ENCODE data around the gene AVPR2. TPM values are rescaled to one million over a fixed set of nuclear protein-coding genes. Genes with fewer than 3 reads are reported as not detected.

AVPR2 gene
- total and polyA plus RNA-seq, 2 donors (not counting 1 experiment from before 2014, with no cell fraction given) = not detected

GRCh38 chrX:153944140-153944799 is 39.8 kb downstream of the AVPR2 start, which contains the start of gene RENBP:
Gene RENBP, minus strand, starts transcription at chrX:153944643. Its CDS starts 33 bp downstream, at chrX:153944610.
- Histone ChIP-seq H3K9ac (ENCODE audit: insufficient read depth, low read length) (no peak within 1 kb of the TSS), H3K4me1 (ENCODE audit: control insufficient read depth, extremely low read depth, insufficient read depth, low read length) (no peaks in the 10 kb centered on the region), H4K20me1 (ENCODE audit: control insufficient read depth, extremely low read depth, insufficient read depth, low read length) (no peaks in the 10 kb centered on the region), H3K27ac (ENCODE audit: insufficient read depth, low read length) (no peak within 1 kb of the TSS), H3K4me3 (replicated peaks in 1 of 4; ENCODE audit: control extremely low read depth in 1 of 4, insufficient read depth in 1 of 4, low read depth in 3 of 4, low read length in 4 of 4) (no peak within 1 kb of the TSS), H3K36me3 (ENCODE audit: control insufficient read depth, insufficient read depth, low read length) (no peaks in the 10 kb centered on the region), H2AFZ (ENCODE audit: low read length) (no peak within 1 kb of the TSS), H3K4me2 (ENCODE audit: extremely low read depth, insufficient read depth, low read length) (no peak within 1 kb of the TSS), H3K27me3 (ENCODE audit: control insufficient read depth, insufficient read depth, low read length) (no peaks in the 10 kb centered on the region), H3K79me2 (ENCODE audit: control insufficient read depth, insufficient read depth, low read length) (no peaks in the 10 kb centered on the region), H3K9me3 (ENCODE audit: control insufficient read depth, insufficient read depth, low read depth, low read length) (no peaks in the 10 kb centered on the region)
- DNase-seq (ENCODE audit: low read depth in 2 of 2) = no peak
- TF ChIP-seq EZH2 (IDR thresholded peaks at IDR 0.05; ENCODE audit: low read length, missing control alignments) = no peak
- TF ChIP-seq, protein P1, sequence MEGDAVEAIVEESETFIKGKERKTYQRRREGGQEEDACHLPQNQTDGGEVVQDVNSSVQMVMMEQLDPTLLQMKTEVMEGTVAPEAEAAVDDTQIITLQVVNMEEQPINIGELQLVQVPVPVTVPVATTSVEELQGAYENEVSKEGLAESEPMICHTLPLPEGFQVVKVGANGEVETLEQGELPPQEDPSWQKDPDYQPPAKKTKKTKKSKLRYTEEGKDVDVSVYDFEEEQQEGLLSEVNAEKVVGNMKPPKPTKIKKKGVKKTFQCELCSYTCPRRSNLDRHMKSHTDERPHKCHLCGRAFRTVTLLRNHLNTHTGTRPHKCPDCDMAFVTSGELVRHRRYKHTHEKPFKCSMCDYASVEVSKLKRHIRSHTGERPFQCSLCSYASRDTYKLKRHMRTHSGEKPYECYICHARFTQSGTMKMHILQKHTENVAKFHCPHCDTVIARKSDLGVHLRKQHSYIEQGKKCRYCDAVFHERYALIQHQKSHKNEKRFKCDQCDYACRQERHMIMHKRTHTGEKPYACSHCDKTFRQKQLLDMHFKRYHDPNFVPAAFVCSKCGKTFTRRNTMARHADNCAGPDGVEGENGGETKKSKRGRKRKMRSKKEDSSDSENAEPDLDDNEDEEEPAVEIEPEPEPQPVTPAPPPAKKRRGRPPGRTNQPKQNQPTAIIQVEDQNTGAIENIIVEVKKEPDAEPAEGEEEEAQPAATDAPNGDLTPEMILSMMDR (conservative IDR thresholded peaks at IDR 0.05 in 1 of 2, IDR thresholded peaks at IDR 0.05 in 1 of 2; ENCODE audit: low read depth in 1 of 2, low read length in 2 of 2) = no peak

DNA sequence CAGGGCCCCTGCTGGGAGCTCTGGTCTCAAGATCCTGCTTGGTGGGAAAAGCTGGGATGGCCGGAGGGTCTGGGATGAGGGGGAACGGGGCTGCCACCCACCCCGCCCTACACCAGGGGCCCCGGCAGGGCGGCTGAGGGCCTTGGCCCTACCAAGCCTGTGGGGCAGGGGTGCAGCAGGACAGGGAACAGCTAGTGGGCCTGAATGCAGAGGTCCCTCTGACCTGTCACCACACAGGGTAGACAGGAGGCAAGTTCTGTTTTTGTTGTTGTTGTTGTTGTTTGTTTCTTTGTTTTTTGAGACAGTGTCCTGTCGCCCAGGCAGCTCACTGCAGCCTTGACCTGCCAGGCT is 40.3 kb downstream of the AVPR2 start:
- Histone ChIP-seq H3K4me2 (ENCODE audit: extremely low read depth, insufficient read depth, low read length) (no peak overlapping the region), H3K9me3 (ENCODE audit: control insufficient read depth, insufficient read depth, low read depth, low read length) (no peaks in the 10 kb centered on the region)
- TF ChIP-seq, protein P1 (conservative IDR thresholded peaks at IDR 0.05 in 1 of 2, IDR thresholded peaks at IDR 0.05 in 1 of 2; ENCODE audit: low read depth in 1 of 2, low read length in 2 of 2) = no peak
- no peak for TF ChIP-seq EZH2 (IDR thresholded peaks at IDR 0.05; ENCODE audit: low read length, missing control alignments)

GRCh38 chrX:153945956-153946943 is 41.8 kb downstream of the AVPR2 start:
- no peaks in the 10 kb centered on the region for H3K9me3 ChIP-seq (ENCODE audit: control insufficient read depth, insufficient read depth, low read depth, low read length)
- DNase-seq (ENCODE audit: low read depth in 2 of 2) = no peak
- H3K4me1 ChIP-seq (ENCODE audit: control insufficient read depth, extremely low read depth, insufficient read depth, low read length) = no peaks in the 10 kb centered on the region
- no peak overlapping the region for H3K9ac ChIP-seq (ENCODE audit: insufficient read depth, low read length)
- H3K27ac ChIP-seq (ENCODE audit: insufficient read depth, low read length) = no peak overlapping the region
- no peak overlapping the region for H3K4me3 ChIP-seq (replicated peaks in 1 of 4; ENCODE audit: control extremely low read depth in 1 of 4, insufficient read depth in 1 of 4, low read depth in 3 of 4, low read length in 4 of 4)
- no peaks in the 10 kb centered on the region for H3K79me2 ChIP-seq (ENCODE audit: control insufficient read depth, insufficient read depth, low read length)
- TF ChIP-seq EZH2 (IDR thresholded peaks at IDR 0.05; ENCODE audit: low read length, missing control alignments) = no peak
- TF ChIP-seq, protein P1 (conservative IDR thresholded peaks at IDR 0.05 in 1 of 2, IDR thresholded peaks at IDR 0.05 in 1 of 2; ENCODE audit: low read depth in 1 of 2, low read length in 2 of 2) = no peak
- H3K4me2 ChIP-seq (ENCODE audit: extremely low read depth, insufficient read depth, low read length) = no peak overlapping the region
- H2AFZ ChIP-seq (ENCODE audit: low read length) = no peak overlapping the region
- H4K20me1 ChIP-seq (ENCODE audit: control insufficient read depth, extremely low read depth, insufficient read depth, low read length) = no peaks in the 10 kb centered on the region
- H3K36me3 ChIP-seq (ENCODE audit: control insufficient read depth, insufficient read depth, low read length) = peaks cover 7% of the 10 kb centered on the region
- no peaks in the 10 kb centered on the region for H3K27me3 ChIP-seq (ENCODE audit: control insufficient read depth, insufficient read depth, low read length)

More for the DNA sequence above, 40.3 kb downstream of the AVPR2 start:
- Histone ChIP-seq H3K27me3 (ENCODE audit: control insufficient read depth, insufficient read depth, low read length) (no peaks in the 10 kb centered on the region), H3K36me3 (ENCODE audit: control insufficient read depth, insufficient read depth, low read length) (peaks cover 2% of the 10 kb centered on the region), H3K79me2 (ENCODE audit: control insufficient read depth, insufficient read depth, low read length) (no peaks in the 10 kb centered on the region), H3K4me1 (ENCODE audit: control insufficient read depth, extremely low read depth, insufficient read depth, low read length) (no peaks in the 10 kb centered on the region), H3K27ac (ENCODE audit: insufficient read depth, low read length) (no peak overlapping the region), H4K20me1 (ENCODE audit: control insufficient read depth, extremely low read depth, insufficient read depth, low read length) (no peaks in the 10 kb centered on the region), H2AFZ (ENCODE audit: low read length) (no peak overlapping the region), H3K9ac (ENCODE audit: insufficient read depth, low read length) (no peak overlapping the region), H3K4me3 (replicated peaks in 1 of 4; ENCODE audit: control extremely low read depth in 1 of 4, insufficient read depth in 1 of 4, low read depth in 3 of 4, low read length in 4 of 4) (no peak overlapping the region)
- DNase-seq (ENCODE audit: low read depth in 2 of 2) = no peak

Data from fibroblast of lung (primary cell).